Right renal cortex interstitium (tissue), 3 donors: ENCODE results near the gene WDR4. TPM values are rescaled to one million over a fixed set of nuclear protein-coding genes. Genes with fewer than 3 reads are reported as not detected.
A peak's percentile ranks its signal among the peaks of the same experiment; 100 is the strongest.
"Not testable (repeated sequence)": the region's sequence is repeated elsewhere in the genome, so short reads cannot be mapped to it uniquely, and the experiment has no call there.

Experiments
- DNase-seq, 3 donors: peaks; one replicate each; pipeline ENCODE4 v3.0.0-alpha.2; 2013; ENCODE audit warnings: low read depth in 3 of 3, low spot score in 2 of 3
- polyA plus RNA-seq, 3 donors: library from polyadenylated mRNA; unstranded; fragments of 120-200 nt; gene quantifications; one replicate each; pipeline ENCODE4 v1.2.1, GENCODE V29; 2013; ENCODE audit not compliant: insufficient read length in 3 of 3

The WDR4 gene
- polyA plus RNA-seq, 3 donors = 7.9 to 10.0 (median 10.0) TPM

DNA sequence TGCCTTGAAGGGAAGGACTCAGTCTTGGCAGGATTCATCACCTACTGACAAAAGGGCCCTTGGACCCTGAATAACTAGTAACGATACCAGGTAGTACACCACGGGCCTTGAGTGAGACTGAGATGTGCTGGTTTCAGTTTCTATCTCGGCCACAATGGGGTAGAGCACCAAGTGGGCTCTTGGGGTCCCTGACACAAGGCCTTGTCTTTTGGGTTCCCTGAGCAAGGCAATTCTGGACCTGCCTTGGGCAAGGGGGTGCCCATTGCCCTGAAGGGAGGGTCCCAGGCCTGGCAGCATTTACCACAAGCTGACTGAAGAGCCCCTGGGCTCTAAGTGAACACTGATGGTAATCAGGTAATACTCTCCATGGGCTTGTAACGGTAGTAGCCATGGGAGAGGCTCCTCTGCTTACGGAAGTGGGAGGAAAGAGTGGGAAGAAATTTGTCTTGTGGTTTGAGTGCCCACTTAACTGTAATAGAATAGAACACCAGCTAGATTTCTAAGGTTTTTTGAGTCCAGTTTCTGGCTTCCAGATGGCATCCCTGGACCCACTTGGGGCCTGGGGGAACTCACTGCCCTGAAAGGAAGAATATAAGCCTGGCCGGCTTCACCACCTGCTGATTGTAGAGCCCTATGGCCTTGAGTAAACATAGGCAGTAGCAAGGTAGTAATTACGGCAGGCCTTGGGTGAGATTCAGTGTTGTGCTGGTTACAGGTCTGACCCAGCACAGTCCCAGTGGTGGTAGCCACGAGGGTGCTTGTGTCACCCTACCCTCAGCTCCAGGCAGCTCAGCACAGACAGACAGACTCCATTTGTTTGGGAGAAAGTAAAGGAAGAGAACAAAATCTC is 58.5 kb downstream of the WDR4 start:
- DNase-seq = no peak

- no peak for DNase-seq
These were observed 59.3 kb downstream of the WDR4 start for GRCh38 chr21:42819861-42820615.

DNA sequence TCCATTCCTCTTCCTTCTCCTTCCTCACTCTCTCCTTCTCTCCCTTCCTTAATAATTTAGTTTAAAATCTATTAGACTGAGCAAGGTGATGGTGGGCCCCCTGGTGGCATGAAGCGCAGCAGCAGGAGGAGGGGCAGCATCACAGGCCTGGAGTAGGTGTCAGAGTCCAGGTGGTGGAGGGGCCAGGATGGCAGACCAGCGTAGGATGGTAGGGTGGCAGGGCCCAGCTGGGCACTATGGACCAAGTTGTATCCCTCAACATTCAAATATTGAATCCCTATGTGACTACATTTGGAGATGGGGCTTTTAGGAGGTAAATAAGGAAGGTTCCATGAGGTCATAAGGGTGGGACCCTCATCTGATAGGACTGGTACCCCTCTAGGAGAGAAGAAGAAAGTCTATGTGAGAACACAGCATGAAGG is 61.0 kb downstream of the WDR4 start:
- DNase-seq = peak in 1 of 3 donors; percentile 10

DNA sequence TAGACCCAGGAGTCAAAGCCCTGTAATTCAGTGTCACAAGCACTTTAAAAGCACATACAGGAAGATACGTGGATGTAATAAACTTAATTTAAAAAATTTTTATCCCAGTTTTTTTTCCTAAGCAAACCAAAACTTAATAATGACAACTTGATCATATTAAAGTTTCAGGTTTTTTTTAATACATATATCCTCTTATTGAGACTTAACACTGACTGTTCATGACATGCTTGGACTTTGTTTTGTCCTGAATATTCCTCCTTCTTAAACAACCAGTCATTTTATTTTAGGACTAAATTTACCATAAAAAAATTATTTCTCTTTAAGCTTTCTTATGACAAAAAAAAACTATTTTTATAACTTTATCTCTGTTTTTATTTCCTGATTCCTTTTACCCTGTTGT is 64.1 kb downstream of the WDR4 start:
- no peak for DNase-seq

- not testable (repeated sequence) for DNase-seq
These were observed 66.7 kb downstream of the WDR4 start for GRCh38 chr21:42812528-42813241.

- no peak for DNase-seq
These were observed 67.4 kb downstream of the WDR4 start for GRCh38 chr21:42811960-42812359.

GRCh38 chr21:42809577-42810475 is 69.5 kb downstream of the WDR4 start:
- no peak for DNase-seq

- DNase-seq = no peak
These were observed 70.2 kb downstream of the WDR4 start for GRCh38 chr21:42809171-42809570.

GRCh38 chr21:42807938-42808613 is 71.3 kb downstream of the WDR4 start:
- no peak for DNase-seq

DNA sequence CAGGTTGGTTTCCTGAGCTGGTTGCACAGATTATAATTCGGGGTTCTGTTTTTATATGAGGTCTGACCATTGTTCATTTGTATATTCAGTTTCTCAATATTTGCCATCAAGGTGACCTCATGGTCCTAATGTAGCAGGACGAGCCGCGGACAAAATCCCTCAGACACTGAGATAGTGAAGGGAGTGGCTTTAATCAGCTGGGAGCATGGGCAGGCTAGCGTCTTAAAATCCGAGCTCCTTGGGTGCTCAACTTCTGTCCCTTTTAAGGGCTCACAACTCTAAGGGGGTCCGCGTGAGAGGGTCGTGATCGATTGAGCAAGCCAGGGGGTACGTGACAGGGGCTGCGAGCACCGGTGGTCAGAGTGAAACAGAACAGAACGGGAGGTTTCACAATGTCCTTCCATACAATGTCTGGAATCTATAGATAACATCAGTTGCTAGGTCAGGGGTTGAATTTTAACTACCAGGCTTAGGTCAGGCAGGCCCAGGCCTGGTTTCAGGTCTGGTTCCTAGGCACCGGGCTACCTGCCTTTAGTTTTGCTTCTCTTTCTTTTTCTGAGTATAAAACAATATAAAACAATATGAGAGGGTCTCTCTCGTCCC is 71.9 kb downstream of the WDR4 start:
- not testable (repeated sequence) for DNase-seq

GRCh38 chr21:42806509-42807140 is 72.7 kb downstream of the WDR4 start:
- no peak for DNase-seq

GRCh38 chr21:42801616-42802015 is 77.7 kb downstream of the WDR4 start:
- not testable (repeated sequence) for DNase-seq

- DNase-seq = no peak
These were observed 79.4 kb downstream of the WDR4 start for GRCh38 chr21:42799948-42800347.

DNA sequence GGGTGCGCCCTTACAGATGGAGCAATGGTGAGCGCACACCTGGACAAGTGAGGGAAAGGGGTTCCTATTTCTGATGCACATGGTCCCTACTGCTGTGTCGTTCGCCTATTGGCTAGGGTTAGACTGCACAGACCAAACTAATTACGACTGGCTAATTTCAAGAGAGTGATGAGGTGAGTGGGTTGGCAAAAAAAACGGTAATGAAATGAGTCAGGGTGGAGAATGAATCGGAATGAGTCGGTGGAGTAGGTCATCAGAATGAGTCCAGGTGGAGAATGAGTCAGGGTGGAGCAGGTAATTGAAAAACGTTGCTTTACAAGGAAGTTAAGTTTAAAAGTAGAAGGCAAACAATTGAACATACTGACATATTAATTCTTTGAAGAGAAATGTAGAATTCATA is 79.8 kb downstream of the WDR4 start:
- DNase-seq = no peak

Other genes starting within 250 kb of the WDR4 start
- 10 to 100 TPM; 36.1 to 39.0 (median 36.1) TPM for gene PDE9A, start 225.9 kb downstream of the WDR4 start, polyA plus RNA-seq
- 10 to 100 TPM; 36.9 to 39.7 (median 39.6) TPM for gene NDUFV3, start 13.8 kb upstream of the WDR4 start, polyA plus RNA-seq
- under 1 TPM; 0.21 to 0.27 (median 0.26) TPM for gene ERVH48-1, start 46.1 kb upstream of the WDR4 start, polyA plus RNA-seq
- 10 to 100 TPM; 24.1 to 27.4 (median 25.0) TPM for gene PKNOX1, start 95.0 kb upstream of the WDR4 start, polyA plus RNA-seq
- gene CBS, start 196.3 kb upstream of the WDR4 start, polyA plus RNA-seq = 10 to 100 TPM; 20.2 to 37.0 (median 30.1) TPM
- 10 to 100 TPM; 21.3 to 27.5 (median 23.0) TPM for gene U2AF1, start 228.0 kb upstream of the WDR4 start, polyA plus RNA-seq